PC-3 (cell line): ENCODE data around the gene WNT7B. TPM values are rescaled to one million over a fixed set of nuclear protein-coding genes. Genes with fewer than 3 reads are reported as not detected.

Experiments used
- ATAC-seq: fragments of 200-7000 bp; cut with Tn5 transposase; 2 replicates; pipeline ENCODE4 v1.9.1; 2020; ENCODE audit warnings: mild to moderate bottlenecking, moderate library complexity
- BruUV-seq: library from RNA; stranded (reverse); fragments of 400-500 nt; replicated peaks from 2 replicates; lab custom pipeline; 2021; lab: Mats Ljungman, UMichigan
- CTCF ChIA-PET: fragments of 300-600 bp; sonication (Branson Sonifier 250); formaldehyde crosslinking; loops from one replicate; lab custom pipeline; 2022; ENCODE audit warnings: antibody characterized with exemption; lab: Charles Lee
- POLR2A ChIA-PET: fragments of 300-600 bp; sonication (Branson Sonifier 250); formaldehyde crosslinking; loops from one replicate; lab custom pipeline; 2022; ENCODE audit warnings: antibody characterized with exemption; ENCODE audit not compliant: unreplicated experiment; lab: Charles Lee
- DNase-seq: peaks from one replicate; pipeline ENCODE4 v3.0.0-alpha.2; 2015
- H2AFZ ChIP-seq: fragments of 300-600 bp; sonication (generic); 2 replicates; pipeline ENCODE4 v1.6.0; 2016; ENCODE audit warnings: antibody characterized with exemption, low read length
- H3F3A ChIP-seq: fragments of 300-600 bp; sonication (generic); one replicate; pipeline ENCODE4 v1.6.0; 2017; ENCODE audit warnings: antibody characterized with exemption, low read length, control low read depth, mild to moderate bottlenecking; ENCODE audit not compliant: unreplicated experiment
- H3K27ac ChIP-seq: fragments of 300-600 bp; sonication (generic); 2 replicates; pipeline ENCODE4 v1.5.1; 2016; ENCODE audit warnings: mild to moderate bottlenecking, low read length
- H3K27me3 ChIP-seq: fragments of 300-600 bp; sonication (generic); 2 replicates; pipeline ENCODE4 v1.6.1; 2016; ENCODE audit warnings: low read length, mixed read lengths
- H3K36me3 ChIP-seq: fragments of 300-600 bp; sonication (generic); 2 replicates; pipeline ENCODE4 v1.6.1; 2016; ENCODE audit warnings: low read depth, mixed run types, low read length, mixed read lengths
- H3K4me1 ChIP-seq: fragments of 300-600 bp; sonication (generic); 2 replicates; pipeline ENCODE4 v1.5.1; 2016; ENCODE audit warnings: low read length; ENCODE audit not compliant: insufficient read depth
- H3K4me2 ChIP-seq: fragments of 300-600 bp; sonication (generic); 2 replicates; pipeline ENCODE4 v1.6.0; 2016; ENCODE audit warnings: low read length
- H3K4me3 ChIP-seq: fragments of 300-600 bp; sonication (generic); 2 replicates; pipeline ENCODE4 v1.5.1; 2016; ENCODE audit warnings: mild to moderate bottlenecking, low read length, mixed read lengths
- H3K79me2 ChIP-seq: fragments of 300-600 bp; sonication (generic); 2 replicates; pipeline ENCODE4 v1.6.1; 2017; ENCODE audit warnings: low read length, mixed read lengths
- H3K9ac ChIP-seq: fragments of 300-600 bp; sonication (generic); 2 replicates; pipeline ENCODE4 v1.6.0; 2016; ENCODE audit warnings: mild to moderate bottlenecking, low read length
- H3K9me2 ChIP-seq: fragments of 300-600 bp; sonication (generic); replicated peaks from 2 replicates; pipeline ENCODE4 v1.6.1; 2016; ENCODE audit warnings: mixed run types, low read length, mixed read lengths
- H3K9me3 ChIP-seq: fragments of 300-600 bp; sonication (generic); 2 replicates; pipeline ENCODE4 v1.6.1; 2016; ENCODE audit warnings: low read length, mixed read lengths
- H4K20me1 ChIP-seq: fragments of 300-600 bp; sonication (generic); 2 replicates; pipeline ENCODE4 v1.6.1; 2016; ENCODE audit warnings: low read length, mixed read lengths
- CTCF ChIP-seq: fragments of 300-600 bp; sonication (generic); conservative IDR thresholded peaks from 2 replicates; pipeline ENCODE4 v1.5.1; 2017; ENCODE audit warnings: antibody characterized with exemption, low read depth, mild to moderate bottlenecking, low read length
- EZH2 ChIP-seq: fragments of 300-600 bp; sonication (generic); IDR thresholded peaks from one replicate; pipeline ENCODE4 v1.6.1; 2017; ENCODE audit warnings: antibody characterized with exemption, mild to moderate bottlenecking, low read length; ENCODE audit not compliant: unreplicated experiment
- EZH2phosphoT487 ChIP-seq: fragments of 300-600 bp; sonication (generic); IDR thresholded peaks from 2 replicates; pipeline ENCODE4 v1.6.1; 2018; ENCODE audit warnings: mild to moderate bottlenecking, antibody characterized with exemption, low read length, borderline replicate concordance
- intact Hi-C: fragments of 100-400 bp; cut with micrococcal nuclease; formaldehyde crosslinking; loops from 2 replicates; pipeline ENCODE4 v1.9.0; 2023
- total RNA-seq: library from RNA; depleted of rRNA; stranded (reverse); fragments of >200 nt; gene quantifications from 2 replicates; pipeline ENCODE4 v1.2.3, GENCODE V29; 2014

Gene WNT7B
- total RNA-seq, 1 experiment from 2014 or later, result 42.0 TPM

- no peak overlapping the region for H3K9ac ChIP-seq
- no peaks in the 10 kb centered on the region for H3K79me2 ChIP-seq
- H3K4me1 ChIP-seq, result peaks cover 18% of the 10 kb centered on the region
- CTCF ChIA-PET, result interaction anchor here (1.0 kb wide), 1 partner anchor 74 kb away, joined by 3 read pairs; no protein-coding TSS in a partner anchor
- BruUV-seq, result no TSS peak
- no peaks in the 10 kb centered on the region for H3K9me2 ChIP-seq
- H3K27me3 ChIP-seq, result no peaks in the 10 kb centered on the region
- DNase-seq (no peak), ATAC-seq (no peak)
- POLR2A ChIA-PET, result no interaction called here
- H3F3A ChIP-seq, result no peaks in the 10 kb centered on the region
- no peaks in the 10 kb centered on the region for H3K36me3 ChIP-seq
- TF ChIP-seq EZH2phosphoT487 (no peak), EZH2 (no peak), CTCF (no peak)
- H3K9me3 ChIP-seq, result no peaks in the 10 kb centered on the region
- no peaks in the 10 kb centered on the region for H4K20me1 ChIP-seq
- no peak overlapping the region; the same call in 1 of the 2 replicates for H3K4me2 ChIP-seq
- intact Hi-C loops, result no loop called here
- H3K27ac ChIP-seq, result no peak overlapping the region
- no peak overlapping the region for H3K4me3 ChIP-seq
- no peak overlapping the region for H2AFZ ChIP-seq
Observed at GRCh38 chr22:45904236-45904635, 72.7 kb downstream of the WNT7B start.

GRCh38 chr22:45903355-45904135, 73.4 kb downstream of the WNT7B start:
- DNase-seq, result peak; percentile 60
- peak; percentile 87 for ATAC-seq
- H3K4me1 ChIP-seq, result peaks cover 18% of the 10 kb centered on the region
- H3K27me3 ChIP-seq, result no peaks in the 10 kb centered on the region
- H3K9ac ChIP-seq, result peak overlapping the region; percentile 12; the same call in 1 of the 2 replicates
- H3K36me3 ChIP-seq, result no peaks in the 10 kb centered on the region
- BruUV-seq, result no TSS peak
- CTCF ChIA-PET, result interaction anchor here (1.0 kb wide), 1 partner anchor 74 kb away, joined by 3 read pairs; no protein-coding TSS in a partner anchor
- no peaks in the 10 kb centered on the region for H3F3A ChIP-seq
- intact Hi-C loops, result no loop called here
- H3K9me3 ChIP-seq, result no peaks in the 10 kb centered on the region
- POLR2A ChIA-PET, result no interaction called here
- peak overlapping the region; percentile 59; the same call in 1 of the 2 replicates for H2AFZ ChIP-seq
- 0 out of 2 replicates have a peak overlapping the region, but pooled peaks have one; percentile 23 for H3K27ac ChIP-seq
- TF ChIP-seq CTCF (no peak), EZH2 (no peak), EZH2phosphoT487 (no peak)
- H3K4me2 ChIP-seq, result peak overlapping the region; percentile 79
- H3K9me2 ChIP-seq, result no peaks in the 10 kb centered on the region
- H3K4me3 ChIP-seq, result peak overlapping the region; percentile 48
- no peaks in the 10 kb centered on the region for H4K20me1 ChIP-seq
- no peaks in the 10 kb centered on the region for H3K79me2 ChIP-seq

GRCh38 chr22:45897736-45898135, 79.2 kb downstream of the WNT7B start:
- Histone ChIP-seq H3F3A (no peaks in the 10 kb centered on the region), H3K4me3 (no peak overlapping the region), H3K9ac (no peak overlapping the region), H3K79me2 (no peaks in the 10 kb centered on the region), H3K27me3 (no peaks in the 10 kb centered on the region), H3K4me1 (peaks cover 23% of the 10 kb centered on the region), H3K9me3 (no peaks in the 10 kb centered on the region), H3K9me2 (no peaks in the 10 kb centered on the region), H3K4me2 (no peak overlapping the region), H4K20me1 (no peaks in the 10 kb centered on the region), H2AFZ (no peak overlapping the region), H3K36me3 (no peaks in the 10 kb centered on the region), H3K27ac (no peak overlapping the region)
- DNase-seq, result no peak
- no TSS peak for BruUV-seq
- TF ChIP-seq CTCF, result no peak
- no peak for TF ChIP-seq EZH2phosphoT487
- TF ChIP-seq EZH2, result no peak
- ATAC-seq, result no peak
- ChIA-PET CTCF (no interaction called here), POLR2A (no interaction called here)
- intact Hi-C loops, result no loop called here
